ENCODE measurements around the gene AGAP3. TPM values are rescaled to one million over a fixed set of nuclear protein-coding genes. Genes with fewer than 3 reads are reported as not detected.

Gene AGAP3
- total RNA-seq, 4 donors from 2014 or later, result 28.2 to 174 (median 53.2) TPM

- H3K9me3 ChIP-seq, result no peaks in the 10 kb centered on the region
- no peak for TF ChIP-seq CTCF (IDR thresholded peaks at IDR 0.05)
- TF ChIP-seq POLR2A (IDR thresholded peaks at IDR 0.05), result peak; percentile 27 to 58
- peaks cover 0 to 27% of the 10 kb centered on the region in 2 donors for H3K4me1 ChIP-seq
- peak; percentile 77 to 78 for DNase-seq
- H3K27ac ChIP-seq, result peak within 1 kb of the TSS; percentile 90 to 93
- no peaks in the 10 kb centered on the region for H3K36me3 ChIP-seq
- no peaks in the 10 kb centered on the region for H3K27me3 ChIP-seq
- intact Hi-C loops (cut with DNase I; ENCODE audit: low total_unique reads), result no loop called here
- H3K4me3 ChIP-seq, result peak within 1 kb of the TSS; percentile 73 to 80
Observed at GRCh38 chr7:151083071-151083823, 3.0 kb upstream of the AGAP3 start, which contains the start of gene TMUB1. TMUB1 (minus strand) TSS chr7:151083493; CDS start chr7:151082563, 930 bp downstream.

- intact Hi-C loops (cut with DNase I; ENCODE audit: low total_unique reads), result no loop called here
- peak overlapping the region; percentile 90 to 93 for H3K27ac ChIP-seq
- peaks cover 0 to 32% of the 10 kb centered on the region in 2 donors for H3K4me1 ChIP-seq
- no peaks in the 10 kb centered on the region for H3K27me3 ChIP-seq
- TF ChIP-seq CTCF (IDR thresholded peaks at IDR 0.05) (no peak), POLR2A (IDR thresholded peaks at IDR 0.05) (no peak)
- H3K9me3 ChIP-seq, result no peaks in the 10 kb centered on the region
- peak overlapping the region; percentile 73 to 80 for H3K4me3 ChIP-seq
- no peaks in the 10 kb centered on the region for H3K36me3 ChIP-seq
- no peak for DNase-seq
Observed at GRCh38 chr7:151083824-151084160, 2.5 kb upstream of the AGAP3 start.

GRCh38 chr7:151085329-151085690 is 965 bp upstream of the AGAP3 start:
- TF ChIP-seq POLR2A (IDR thresholded peaks at IDR 0.05), result no peak
- intact Hi-C loops (cut with DNase I; ENCODE audit: low total_unique reads), result no loop called here

GRCh38 chr7:151086802-151087244 is 548 bp downstream of the AGAP3 start:
- peak overlapping the region; percentile 73 to 88 for H3K27ac ChIP-seq
- H3K36me3 ChIP-seq, result no peaks in the 10 kb centered on the region
- no peaks in the 10 kb centered on the region for H3K9me3 ChIP-seq
- peak overlapping the region; percentile 58 to 94 for H3K4me3 ChIP-seq
- H3K27me3 ChIP-seq, result no peaks in the 10 kb centered on the region
- TF ChIP-seq POLR2A (IDR thresholded peaks at IDR 0.05) (no peak), CTCF (IDR thresholded peaks at IDR 0.05) (no peak)
- intact Hi-C loops (cut with DNase I; ENCODE audit: low total_unique reads), result no loop called here
- H3K4me1 ChIP-seq, result peaks cover 0 to 22% of the 10 kb centered on the region in 2 donors
- no peak for DNase-seq

More at GRCh38 chr7:151085329-151085690, 965 bp upstream of the AGAP3 start:
- no peaks in the 10 kb centered on the region for H3K36me3 ChIP-seq
- H3K27ac ChIP-seq, result peak overlapping the region; percentile 86 to 88
- no peaks in the 10 kb centered on the region for H3K27me3 ChIP-seq
- peaks cover 0 to 32% of the 10 kb centered on the region in 2 donors for H3K4me1 ChIP-seq
- peak; percentile 20 to 40 for DNase-seq
- no peaks in the 10 kb centered on the region for H3K9me3 ChIP-seq
- no peak overlapping the region for H3K4me3 ChIP-seq

GRCh38 chr7:151087245-151088018 is 1.2 kb downstream of the AGAP3 start:
- no peaks in the 10 kb centered on the region for H3K36me3 ChIP-seq
- peak overlapping the region; percentile 58 to 94 for H3K4me3 ChIP-seq
- H3K27ac ChIP-seq, result peak overlapping the region; percentile 73 to 88
- intact Hi-C loops (cut with DNase I; ENCODE audit: low total_unique reads), result no loop called here
- H3K27me3 ChIP-seq, result no peaks in the 10 kb centered on the region
- peaks cover 0 to 16% of the 10 kb centered on the region in 2 donors for H3K4me1 ChIP-seq
- DNase-seq, result peak; percentile 56 to 72
- TF ChIP-seq CTCF (IDR thresholded peaks at IDR 0.05) (peak; percentile 22 to 56 (median 40)), POLR2A (IDR thresholded peaks at IDR 0.05) (no peak)
- H3K9me3 ChIP-seq, result no peaks in the 10 kb centered on the region

Data from uterus (tissue), 4 donors.